ENCODE results near the gene SFMBT2.
"Not testable (repeated sequence)": the region's sequence is repeated elsewhere in the genome, so short reads cannot be mapped to it uniquely, and the experiment has no call there.

The SFMBT2 gene

DNA sequence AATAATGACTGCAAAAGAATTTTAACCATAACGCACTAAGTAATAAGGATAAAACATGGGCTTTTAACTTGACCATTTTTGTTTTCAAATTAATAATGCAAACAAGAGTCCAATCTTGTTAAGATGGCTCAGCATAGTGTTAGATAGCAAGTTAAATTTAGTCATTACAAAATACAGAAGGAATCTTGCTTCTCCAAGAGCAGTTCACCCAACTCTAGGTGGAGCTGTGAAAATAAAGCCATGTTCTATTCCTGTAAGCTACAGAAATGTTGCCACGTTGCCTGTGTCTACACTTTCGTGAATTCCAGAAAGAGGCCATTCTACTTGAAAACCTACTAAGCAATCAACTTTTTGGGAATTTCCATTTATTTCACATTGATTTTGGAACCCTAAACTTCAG is 191.9 kb downstream of the SFMBT2 start:
- Histone ChIP-seq H3K4me1 (ENCODE audit: control insufficient read depth, insufficient read depth, low read length, unreplicated experiment) (no peaks in the 10 kb centered on the region), H3K27ac (ENCODE audit: low read depth, low read length) (no peak overlapping the region), H3K79me2 (ENCODE audit: control insufficient read depth, insufficient read depth, low read length, unreplicated experiment) (no peaks in the 10 kb centered on the region), H3K36me3 (ENCODE audit: insufficient read depth, low read length) (no peaks in the 10 kb centered on the region), H3K4me3 (ENCODE audit: low read depth, low read length) (no peak overlapping the region), H3K27me3 (ENCODE audit: insufficient read depth, low read length) (no peaks in the 10 kb centered on the region), H2AFZ (ENCODE audit: low read length, unreplicated experiment) (no peak overlapping the region)

DNA sequence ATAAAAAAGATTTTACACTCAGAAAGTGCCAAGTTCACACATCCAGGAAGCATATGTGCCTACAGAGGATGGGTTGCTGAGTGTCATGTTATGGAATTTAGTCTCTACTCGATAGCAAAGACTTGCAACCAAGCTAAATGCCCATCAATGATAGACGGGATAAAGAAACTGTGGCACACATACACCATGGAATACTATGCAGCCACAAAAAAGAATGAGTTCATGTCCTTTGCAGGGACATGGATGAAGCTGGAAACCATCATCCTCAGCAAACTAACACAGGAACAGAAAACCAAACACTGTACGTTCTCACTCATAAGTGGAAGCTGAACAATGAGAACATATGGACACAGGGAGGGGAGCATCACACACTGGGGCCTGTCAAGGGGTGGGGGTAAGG is 198.1 kb downstream of the SFMBT2 start:
- not testable (repeated sequence) for H3K79me2 ChIP-seq (ENCODE audit: control insufficient read depth, insufficient read depth, low read length, unreplicated experiment); H3K36me3 ChIP-seq (ENCODE audit: insufficient read depth, low read length); H3K4me1 ChIP-seq (ENCODE audit: control insufficient read depth, insufficient read depth, low read length, unreplicated experiment); H3K27ac ChIP-seq (ENCODE audit: low read depth, low read length); H2AFZ ChIP-seq (ENCODE audit: low read length, unreplicated experiment); H3K4me3 ChIP-seq (ENCODE audit: low read depth, low read length); H3K27me3 ChIP-seq (ENCODE audit: insufficient read depth, low read length)

DNA sequence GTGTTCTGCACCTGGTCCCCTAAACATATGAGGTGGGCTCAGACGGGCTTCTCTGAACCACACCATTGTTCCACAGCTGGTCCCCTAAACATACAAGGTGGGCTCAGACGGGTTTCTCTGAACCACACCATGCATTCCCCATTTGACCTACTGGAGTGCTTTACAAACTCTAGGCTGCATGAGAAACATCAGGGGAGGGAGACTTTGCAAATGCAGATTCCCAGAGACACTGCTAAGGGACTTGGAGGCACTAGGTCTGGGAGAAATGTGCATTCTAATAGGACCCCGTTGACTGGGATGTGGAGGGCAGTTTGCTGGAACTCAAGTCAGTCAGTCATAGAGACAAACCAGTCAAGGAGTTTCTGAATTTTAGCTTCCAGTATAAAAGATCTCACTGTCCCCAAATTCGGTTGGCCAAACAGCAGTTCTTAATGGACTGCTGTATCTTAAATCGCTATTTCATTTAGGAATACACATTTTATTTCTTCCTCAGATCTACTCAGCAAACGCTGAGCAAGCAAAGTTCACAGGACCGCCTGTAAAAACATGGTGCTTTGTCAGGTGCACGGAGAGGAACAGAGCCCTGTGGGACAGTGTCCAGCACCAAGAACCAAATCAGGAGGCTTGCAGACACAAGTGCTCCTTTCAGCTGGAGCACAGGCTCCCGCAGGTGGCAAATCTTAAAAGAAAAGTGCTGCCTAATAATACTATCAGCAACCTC is 198.8 kb downstream of the SFMBT2 start:
- Histone ChIP-seq H2AFZ (ENCODE audit: low read length, unreplicated experiment) (no peak overlapping the region), H3K79me2 (ENCODE audit: control insufficient read depth, insufficient read depth, low read length, unreplicated experiment) (no peaks in the 10 kb centered on the region), H3K4me3 (ENCODE audit: low read depth, low read length) (no peak overlapping the region), H3K27me3 (ENCODE audit: insufficient read depth, low read length) (no peaks in the 10 kb centered on the region), H3K36me3 (ENCODE audit: insufficient read depth, low read length) (no peaks in the 10 kb centered on the region), H3K27ac (ENCODE audit: low read depth, low read length) (no peak overlapping the region), H3K4me1 (ENCODE audit: control insufficient read depth, insufficient read depth, low read length, unreplicated experiment) (no peaks in the 10 kb centered on the region)

DNA sequence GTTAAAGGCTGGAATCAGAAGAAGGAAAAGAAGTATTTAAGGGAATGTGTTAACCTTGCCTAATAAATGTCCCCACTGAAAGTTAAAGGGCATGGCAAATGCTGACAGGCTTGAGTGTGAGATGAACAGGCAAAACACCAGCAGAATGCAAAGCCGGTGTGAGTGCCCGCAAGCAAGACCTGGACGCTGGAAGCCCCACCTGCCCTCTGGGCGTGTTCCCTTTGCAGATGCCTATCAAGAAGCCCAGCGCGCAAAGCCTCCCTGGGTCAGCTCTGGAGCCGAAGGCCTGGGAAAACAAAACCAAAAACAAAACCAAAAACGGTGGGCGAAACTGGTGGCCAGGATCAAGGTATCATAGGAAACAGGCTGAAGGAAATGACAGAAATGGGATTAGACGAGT is 200.3 kb downstream of the SFMBT2 start:
- H2AFZ ChIP-seq (ENCODE audit: low read length, unreplicated experiment): no peak overlapping the region
- H3K79me2 ChIP-seq (ENCODE audit: control insufficient read depth, insufficient read depth, low read length, unreplicated experiment): no peaks in the 10 kb centered on the region
- no peak overlapping the region for H3K4me3 ChIP-seq (ENCODE audit: low read depth, low read length)
- no peaks in the 10 kb centered on the region for H3K4me1 ChIP-seq (ENCODE audit: control insufficient read depth, insufficient read depth, low read length, unreplicated experiment)
- no peak overlapping the region for H3K27ac ChIP-seq (ENCODE audit: low read depth, low read length)
- H3K36me3 ChIP-seq (ENCODE audit: insufficient read depth, low read length): no peaks in the 10 kb centered on the region
- H3K27me3 ChIP-seq (ENCODE audit: insufficient read depth, low read length): no peaks in the 10 kb centered on the region

DNA sequence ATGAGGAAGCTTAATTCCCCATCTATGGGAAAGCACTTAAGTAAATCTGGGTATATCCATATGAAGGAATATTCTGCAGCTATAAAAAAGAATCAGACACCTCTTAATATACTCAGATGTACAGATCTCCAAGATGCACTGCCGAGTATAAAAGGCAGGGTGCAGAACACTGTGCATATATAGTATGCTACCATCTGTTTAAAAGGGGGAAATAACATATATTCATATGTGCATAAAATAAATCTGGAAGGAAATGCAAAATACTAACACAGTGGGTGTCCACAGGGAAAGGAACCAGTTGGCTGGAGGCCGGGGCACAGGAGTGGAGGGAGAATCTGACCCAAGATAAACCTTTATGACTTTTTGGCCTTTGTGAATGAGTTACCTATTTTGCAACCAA is 201.4 kb downstream of the SFMBT2 start:
- no peak overlapping the region for H3K4me3 ChIP-seq (ENCODE audit: low read depth, low read length)
- H3K27ac ChIP-seq (ENCODE audit: low read depth, low read length): no peak overlapping the region
- no peaks in the 10 kb centered on the region for H3K27me3 ChIP-seq (ENCODE audit: insufficient read depth, low read length)
- no peaks in the 10 kb centered on the region for H3K36me3 ChIP-seq (ENCODE audit: insufficient read depth, low read length)
- H3K79me2 ChIP-seq (ENCODE audit: control insufficient read depth, insufficient read depth, low read length, unreplicated experiment): no peaks in the 10 kb centered on the region
- no peaks in the 10 kb centered on the region for H3K4me1 ChIP-seq (ENCODE audit: control insufficient read depth, insufficient read depth, low read length, unreplicated experiment)
- no peak overlapping the region for H2AFZ ChIP-seq (ENCODE audit: low read length, unreplicated experiment)

DNA sequence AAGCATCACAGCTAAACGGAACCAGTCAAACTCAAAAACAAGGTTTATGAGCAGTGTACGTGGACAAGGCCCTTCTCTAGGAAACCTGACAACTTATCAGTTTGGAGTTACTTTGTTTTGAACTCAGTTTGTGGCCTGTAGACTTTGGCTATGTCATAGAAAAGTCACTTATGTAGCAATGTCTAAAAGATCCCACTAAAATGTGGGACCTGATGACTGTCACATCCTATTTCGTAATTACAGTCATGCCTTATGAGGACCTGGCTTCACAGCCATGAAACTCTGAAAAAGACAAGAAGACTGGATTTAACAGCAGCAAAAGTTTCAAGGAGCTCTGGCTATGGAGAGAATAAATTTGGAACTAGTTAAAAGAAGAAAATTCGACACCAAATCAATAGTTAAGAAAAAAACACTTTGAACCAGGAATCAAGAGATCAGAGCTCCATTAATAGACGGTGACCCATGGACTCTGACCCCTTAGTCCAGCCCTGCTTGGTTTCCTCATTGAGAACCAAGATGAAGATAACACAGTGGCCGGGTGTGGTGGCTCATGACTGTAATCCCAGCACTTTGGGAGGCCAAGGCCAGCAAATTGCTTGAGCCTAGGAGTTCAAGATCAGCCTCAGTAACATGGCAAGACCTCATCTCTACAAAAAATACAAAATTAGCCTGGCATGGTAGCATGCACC is 204.3 kb downstream of the SFMBT2 start:
- Histone ChIP-seq H3K4me3 (ENCODE audit: low read depth, low read length) (no peak overlapping the region), H3K4me1 (ENCODE audit: control insufficient read depth, insufficient read depth, low read length, unreplicated experiment) (no peaks in the 10 kb centered on the region), H3K36me3 (ENCODE audit: insufficient read depth, low read length) (no peaks in the 10 kb centered on the region), H3K79me2 (ENCODE audit: control insufficient read depth, insufficient read depth, low read length, unreplicated experiment) (no peaks in the 10 kb centered on the region), H2AFZ (ENCODE audit: low read length, unreplicated experiment) (no peak overlapping the region), H3K27ac (ENCODE audit: low read depth, low read length) (no peak overlapping the region), H3K27me3 (ENCODE audit: insufficient read depth, low read length) (no peaks in the 10 kb centered on the region)

DNA sequence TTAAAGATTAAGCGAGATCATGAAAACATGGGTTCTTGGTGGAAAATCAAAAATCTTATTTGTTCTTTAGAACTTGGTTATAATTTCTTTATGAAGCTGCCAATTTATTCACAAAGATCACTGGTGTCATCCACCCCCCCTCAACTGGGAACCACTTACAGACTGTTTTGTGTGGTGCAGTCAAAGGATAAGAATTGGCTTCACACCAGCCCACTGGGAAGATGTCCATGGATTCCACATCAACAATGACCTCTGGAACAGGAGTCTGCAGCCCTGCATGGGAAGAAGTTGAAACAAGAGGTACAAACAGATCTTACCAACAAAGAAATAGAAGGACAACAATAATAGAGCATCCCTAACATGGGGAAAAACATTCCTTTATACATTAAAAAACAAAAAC is 205.2 kb downstream of the SFMBT2 start:
- no peaks in the 10 kb centered on the region for H3K4me1 ChIP-seq (ENCODE audit: control insufficient read depth, insufficient read depth, low read length, unreplicated experiment)
- H3K79me2 ChIP-seq (ENCODE audit: control insufficient read depth, insufficient read depth, low read length, unreplicated experiment): no peaks in the 10 kb centered on the region
- no peaks in the 10 kb centered on the region for H3K27me3 ChIP-seq (ENCODE audit: insufficient read depth, low read length)
- H3K4me3 ChIP-seq (ENCODE audit: low read depth, low read length): no peak overlapping the region
- no peak overlapping the region for H2AFZ ChIP-seq (ENCODE audit: low read length, unreplicated experiment)
- H3K27ac ChIP-seq (ENCODE audit: low read depth, low read length): no peak overlapping the region
- H3K36me3 ChIP-seq (ENCODE audit: insufficient read depth, low read length): no peaks in the 10 kb centered on the region

DNA sequence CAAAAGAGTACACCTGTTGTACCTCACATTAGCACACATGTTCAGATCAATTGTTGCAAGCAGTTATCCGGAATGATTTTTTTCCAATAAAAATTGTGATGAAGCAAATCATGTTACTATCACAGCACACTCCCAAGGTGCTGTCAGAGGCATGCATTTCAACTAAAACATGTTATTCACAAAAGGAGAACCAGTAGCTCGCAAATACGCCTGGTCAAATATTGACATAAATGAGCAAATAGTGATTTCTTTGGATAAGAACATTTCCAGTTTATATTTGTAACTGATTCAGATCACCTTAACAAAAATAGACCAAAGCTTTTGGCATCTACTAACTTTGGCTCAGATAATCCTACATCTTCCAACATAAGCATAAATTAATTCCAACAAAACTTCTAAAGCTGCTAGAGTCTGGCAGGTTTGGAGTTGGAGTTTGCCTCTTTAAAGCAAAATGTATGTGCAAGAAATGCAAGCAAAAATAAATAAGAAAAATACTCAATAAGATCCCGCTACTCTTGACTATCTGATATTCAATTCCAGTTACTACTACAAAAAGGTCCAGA is 208.0 kb downstream of the SFMBT2 start:
- H3K4me1 ChIP-seq (ENCODE audit: control insufficient read depth, insufficient read depth, low read length, unreplicated experiment): no peaks in the 10 kb centered on the region
- no peak overlapping the region for H3K4me3 ChIP-seq (ENCODE audit: low read depth, low read length)
- H3K27ac ChIP-seq (ENCODE audit: low read depth, low read length): no peak overlapping the region
- H3K79me2 ChIP-seq (ENCODE audit: control insufficient read depth, insufficient read depth, low read length, unreplicated experiment): no peaks in the 10 kb centered on the region
- no peaks in the 10 kb centered on the region for H3K36me3 ChIP-seq (ENCODE audit: insufficient read depth, low read length)
- H2AFZ ChIP-seq (ENCODE audit: low read length, unreplicated experiment): no peak overlapping the region
- H3K27me3 ChIP-seq (ENCODE audit: insufficient read depth, low read length): no peaks in the 10 kb centered on the region

DNA sequence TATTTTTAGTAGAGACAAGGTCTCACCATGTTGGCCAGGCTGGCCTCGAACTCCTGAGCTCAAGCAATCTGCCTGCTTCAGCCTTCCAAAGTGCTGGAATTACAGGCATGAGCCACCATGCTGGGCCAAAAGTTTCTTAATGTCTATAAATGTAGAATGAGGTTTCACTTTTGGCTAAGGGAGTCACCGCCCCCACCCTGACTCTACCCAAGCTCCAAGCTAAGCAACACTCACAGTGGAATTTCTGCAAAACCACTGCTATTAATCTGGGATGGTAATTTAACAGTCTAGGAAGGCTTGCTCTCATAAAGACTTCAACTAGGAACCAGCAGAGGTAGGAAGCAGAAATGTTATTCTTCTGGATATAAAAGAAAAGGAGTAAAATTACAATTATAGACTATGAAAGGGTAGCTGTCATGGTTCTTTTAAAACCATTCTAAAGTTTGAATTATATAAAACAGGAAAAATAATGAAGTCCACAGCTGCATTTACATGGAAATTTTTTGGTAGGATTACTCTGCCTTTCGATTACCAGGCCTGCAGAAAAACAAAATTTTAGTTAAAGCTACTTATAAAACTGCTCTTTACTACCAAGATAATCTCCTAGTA is 211.6 kb downstream of the SFMBT2 start:
- Histone ChIP-seq H2AFZ (ENCODE audit: low read length, unreplicated experiment) (no peak overlapping the region), H3K79me2 (ENCODE audit: control insufficient read depth, insufficient read depth, low read length, unreplicated experiment) (no peaks in the 10 kb centered on the region), H3K4me3 (ENCODE audit: low read depth, low read length) (no peak overlapping the region), H3K27ac (ENCODE audit: low read depth, low read length) (no peak overlapping the region), H3K36me3 (ENCODE audit: insufficient read depth, low read length) (no peaks in the 10 kb centered on the region), H3K27me3 (ENCODE audit: insufficient read depth, low read length) (no peaks in the 10 kb centered on the region), H3K4me1 (ENCODE audit: control insufficient read depth, insufficient read depth, low read length, unreplicated experiment) (no peaks in the 10 kb centered on the region)

DNA sequence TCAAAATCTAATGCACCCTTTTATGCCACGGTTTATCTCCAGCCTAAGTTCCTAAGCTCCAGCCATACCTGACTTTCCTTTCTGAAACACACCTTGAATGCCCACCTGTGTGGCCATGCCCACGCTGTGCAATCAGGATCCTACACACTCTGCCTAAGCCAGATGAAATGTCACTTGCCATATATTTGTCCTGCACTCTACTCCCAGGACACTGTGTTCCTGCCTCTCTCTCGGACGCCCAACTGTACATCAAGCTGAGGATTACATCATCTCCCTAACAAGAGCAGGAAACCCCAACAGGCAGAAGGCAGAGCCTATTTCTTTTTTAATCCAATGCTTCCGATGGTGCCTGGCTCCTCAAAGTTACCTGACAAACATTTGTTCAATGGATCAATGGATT is 214.6 kb downstream of the SFMBT2 start:
- no peak overlapping the region for H3K27ac ChIP-seq (ENCODE audit: low read depth, low read length)
- H3K36me3 ChIP-seq (ENCODE audit: insufficient read depth, low read length): no peaks in the 10 kb centered on the region
- H3K4me3 ChIP-seq (ENCODE audit: low read depth, low read length): no peak overlapping the region
- no peaks in the 10 kb centered on the region for H3K27me3 ChIP-seq (ENCODE audit: insufficient read depth, low read length)
- no peak overlapping the region for H2AFZ ChIP-seq (ENCODE audit: low read length, unreplicated experiment)
- no peaks in the 10 kb centered on the region for H3K79me2 ChIP-seq (ENCODE audit: control insufficient read depth, insufficient read depth, low read length, unreplicated experiment)
- H3K4me1 ChIP-seq (ENCODE audit: control insufficient read depth, insufficient read depth, low read length, unreplicated experiment): no peaks in the 10 kb centered on the region

DNA sequence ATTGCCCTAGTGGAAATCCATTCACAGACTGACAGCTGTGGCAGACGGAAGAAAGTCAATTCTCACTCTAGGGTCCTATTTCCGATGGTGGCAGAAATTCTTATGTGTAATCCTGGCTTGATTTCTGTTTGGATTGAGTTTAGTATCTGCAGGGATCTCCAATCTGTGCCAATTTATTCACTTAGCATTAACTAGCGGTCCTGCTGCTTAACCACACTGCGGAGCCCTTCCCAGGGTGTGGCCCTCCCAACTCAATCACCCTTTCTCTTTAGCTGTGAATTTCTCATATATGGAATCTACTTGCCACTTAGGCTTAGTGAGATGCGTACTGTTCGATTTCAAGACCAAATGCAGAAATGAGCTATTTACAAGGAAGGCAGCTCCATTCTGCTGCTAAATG is 215.7 kb downstream of the SFMBT2 start:
- no peaks in the 10 kb centered on the region for H3K27me3 ChIP-seq (ENCODE audit: insufficient read depth, low read length)
- no peaks in the 10 kb centered on the region for H3K4me1 ChIP-seq (ENCODE audit: control insufficient read depth, insufficient read depth, low read length, unreplicated experiment)
- H3K36me3 ChIP-seq (ENCODE audit: insufficient read depth, low read length): no peaks in the 10 kb centered on the region
- no peaks in the 10 kb centered on the region for H3K79me2 ChIP-seq (ENCODE audit: control insufficient read depth, insufficient read depth, low read length, unreplicated experiment)
- no peak overlapping the region for H2AFZ ChIP-seq (ENCODE audit: low read length, unreplicated experiment)
- no peak overlapping the region for H3K4me3 ChIP-seq (ENCODE audit: low read depth, low read length)
- H3K27ac ChIP-seq (ENCODE audit: low read depth, low read length): no peak overlapping the region
